Lower leg skin (tissue), 3 donors: ENCODE measurements around the gene USP17L18.
"Not testable (repeated sequence)": the region's sequence is repeated elsewhere in the genome, so short reads cannot be mapped to it uniquely, and the experiment has no call there.

Experiments used
- CTCF ChIP-seq, 3 donors: fragments of 450-650 bp; IDR thresholded peaks; one replicate each; pipeline ENCODE4 v1.5.1; 2016; ENCODE audit warnings: antibody characterized with exemption in 3 of 3, mild to moderate bottlenecking in 3 of 3, moderate library complexity in 2 of 3
- POLR2A ChIP-seq, 2 donors: fragments of 450-650 bp; IDR thresholded peaks; one replicate each; pipeline ENCODE4 v1.6.1; 2016 to 2017; ENCODE audit warnings: antibody characterized with exemption in 2 of 2, mild to moderate bottlenecking in 1 of 2, moderate library complexity in 1 of 2

GRCh38 chr4:9230249-9230648 lies 18.2 kb upstream of the USP17L18 start:
- TF ChIP-seq CTCF, POLR2A (IDR thresholded peaks at IDR 0.05): not testable (repeated sequence)
